SKM-1 (cell line): ENCODE measurements around the gene IFT25.

ENCODE experiments used
- DNase-seq: peaks from one replicate; lab custom pipeline; 2025; ENCODE audit not compliant: unreplicated experiment; lab: John Stamatoyannopoulos, UW

IFT25 gene

GRCh38 chr1:53957194-53957818 lies 11.8 kb upstream of the IFT25 start:
- no peak for DNase-seq

DNA sequence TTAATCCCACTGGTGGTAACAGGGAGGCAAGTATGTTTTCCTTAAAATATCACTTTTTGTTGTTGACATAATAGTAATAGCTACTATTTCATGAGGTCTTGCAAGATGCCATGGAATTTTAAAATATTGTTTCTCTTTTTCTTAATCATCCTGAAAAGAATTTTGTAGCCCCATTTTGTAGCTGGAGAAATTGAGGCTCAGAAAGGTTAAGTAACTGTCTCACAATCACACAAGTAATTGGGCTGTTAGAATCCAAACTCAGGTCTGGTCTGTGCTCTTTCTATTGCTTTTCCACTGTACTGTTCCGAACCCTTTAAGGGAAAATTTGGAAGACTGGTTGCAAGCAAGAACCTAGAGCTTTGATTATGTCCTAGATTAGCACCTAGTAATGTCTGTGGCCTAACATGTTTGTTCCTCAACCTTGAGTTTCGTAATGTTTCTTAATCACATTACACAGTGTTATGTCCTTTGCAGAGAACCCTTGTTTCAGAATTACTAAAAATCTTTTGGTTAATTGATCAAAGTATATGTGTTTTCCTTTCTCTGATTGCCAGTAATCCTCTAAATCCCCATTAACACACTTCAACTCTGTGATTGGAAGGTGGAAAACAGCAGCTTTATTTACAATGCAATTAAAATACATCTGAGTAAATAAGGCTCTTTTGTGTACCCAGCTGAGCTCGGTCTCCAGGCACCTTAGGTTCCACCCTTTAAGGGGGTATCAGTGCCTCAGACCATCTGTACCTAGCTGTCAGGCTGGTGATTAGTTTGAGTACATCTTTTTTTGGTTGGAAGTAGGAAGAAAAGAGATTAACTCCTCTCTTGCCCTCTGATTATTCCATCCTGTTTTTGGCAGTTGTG lies 11.0 kb upstream of the IFT25 start:
- peak; percentile 14 for DNase-seq

DNA sequence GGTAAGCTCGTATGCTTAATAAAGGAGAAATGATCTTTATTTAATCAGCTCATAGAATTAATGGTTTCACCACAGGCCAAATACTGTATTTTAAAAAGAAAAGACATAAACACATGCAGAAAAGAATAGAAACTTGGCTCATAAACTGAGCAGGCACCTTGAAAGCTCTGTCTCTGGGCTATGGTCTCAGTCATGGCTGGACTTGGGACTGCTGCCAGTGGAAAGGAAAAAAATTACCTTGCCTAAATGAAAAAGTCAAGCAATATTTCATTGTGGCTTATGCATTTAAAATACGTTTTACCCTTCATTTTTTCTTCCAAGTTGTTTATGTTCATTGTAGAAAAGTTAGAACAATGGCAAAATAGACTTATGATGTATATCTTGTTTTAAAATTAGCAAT lies 8.6 kb upstream of the IFT25 start:
- no peak for DNase-seq

GRCh38 chr1:53951697-53952096 lies 6.2 kb upstream of the IFT25 start:
- no peak for DNase-seq

DNA sequence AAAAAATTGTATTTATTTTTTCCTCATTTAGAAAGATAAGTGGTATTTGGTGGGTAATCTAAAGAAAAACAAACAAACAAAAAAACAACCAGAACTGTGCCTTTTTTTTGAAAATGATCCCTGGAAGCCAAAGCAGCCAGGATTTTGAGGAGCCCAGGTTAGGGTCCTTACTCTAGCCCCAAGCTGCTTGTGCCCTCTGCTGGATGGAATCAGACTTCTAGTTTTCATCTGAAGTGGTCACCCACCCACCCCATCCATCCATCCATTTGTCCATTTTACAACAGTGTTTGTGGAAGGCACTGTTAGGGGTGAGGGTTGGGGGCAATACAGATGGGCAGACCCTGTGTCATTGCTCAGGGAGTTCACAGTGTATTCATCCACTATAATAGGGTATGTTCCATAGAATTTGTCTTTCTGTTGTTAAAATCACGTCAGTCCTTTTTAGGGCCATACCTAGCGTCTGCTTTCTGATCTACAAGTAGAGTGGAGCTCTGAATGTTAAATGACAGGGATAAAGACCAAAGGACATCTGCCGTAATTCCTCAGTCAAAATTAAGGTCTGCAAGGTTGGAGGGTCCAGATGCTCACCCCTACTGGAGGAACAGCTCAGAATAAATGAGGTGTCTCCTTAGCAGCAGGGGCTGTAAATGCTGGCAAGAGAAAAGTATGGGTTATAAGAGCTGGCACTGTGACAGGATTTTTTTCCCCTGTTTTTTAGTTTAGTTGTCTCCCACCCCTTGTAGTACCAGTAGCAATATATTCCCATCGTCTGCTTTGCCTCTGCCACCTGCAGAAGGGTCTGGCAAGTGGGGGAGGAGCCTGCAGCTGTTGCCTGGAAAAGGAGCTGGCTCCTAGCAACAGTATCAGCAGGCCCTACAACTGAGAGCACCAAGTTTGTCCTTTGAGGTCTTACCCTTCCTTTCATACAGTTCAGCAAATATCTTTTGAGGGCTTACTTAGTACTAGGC lies 3.8 kb upstream of the IFT25 start:
- DNase-seq: peak; percentile 4

DNA sequence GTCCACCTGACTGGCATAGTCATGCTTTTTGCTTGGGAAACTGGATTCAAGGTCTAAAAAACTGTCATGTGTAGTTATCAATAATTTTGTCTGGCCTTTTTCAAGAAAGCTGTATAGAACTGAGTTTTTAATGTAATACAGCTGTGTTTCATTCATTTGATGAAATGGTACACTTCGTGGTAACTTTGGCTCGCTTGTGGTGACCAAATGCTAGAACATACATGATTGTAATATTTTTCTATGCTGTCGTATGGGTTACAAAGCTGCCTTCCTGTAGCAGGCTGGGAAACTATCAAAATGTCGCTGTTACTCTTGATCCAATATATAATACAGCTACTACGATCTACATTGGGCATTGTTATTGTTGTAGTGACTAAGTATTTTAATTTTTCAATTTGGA lies 2.8 kb upstream of the IFT25 start:
- DNase-seq: no peak

DNA sequence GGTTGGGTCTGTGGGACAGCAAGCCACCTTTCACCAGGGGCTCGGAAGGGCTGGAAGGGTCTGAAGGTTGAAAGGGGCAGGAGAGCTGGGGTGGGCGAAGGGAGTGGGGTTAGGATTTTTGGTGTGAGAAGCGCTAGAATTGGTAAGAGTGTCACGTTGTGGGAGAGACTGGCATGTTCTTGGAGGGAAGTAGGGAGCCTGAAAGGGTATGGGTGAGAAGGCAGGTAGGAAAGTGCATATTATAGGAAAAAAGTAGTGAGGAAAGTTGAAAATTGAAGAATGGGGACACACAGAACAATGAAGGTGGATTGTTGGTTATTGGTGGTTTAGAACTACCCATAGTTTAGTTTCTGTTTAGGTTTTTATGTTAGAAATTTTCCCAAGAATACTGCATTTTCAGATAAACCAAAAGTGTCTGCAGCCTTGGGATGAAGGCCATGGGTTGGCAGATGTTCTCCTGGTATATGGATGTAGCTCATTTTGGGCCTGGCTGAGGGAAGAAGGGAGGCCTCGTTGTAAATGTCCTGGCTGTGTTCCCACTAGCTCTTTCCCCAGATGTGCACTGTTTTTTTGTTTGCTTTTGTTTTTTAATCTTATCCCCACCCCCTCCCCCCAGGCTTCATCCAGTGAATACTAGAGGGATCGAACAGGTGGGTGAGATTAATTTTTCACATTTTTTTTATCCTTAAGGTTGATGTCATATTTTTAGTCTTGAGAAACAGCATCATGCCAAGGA lies 1.8 kb upstream of the IFT25 start:
- DNase-seq: no peak

- no peak for DNase-seq
Observed at GRCh38 chr1:53946252-53947171, 1.0 kb upstream of the IFT25 start, which contains the start of gene LRRC42. LRRC42 (plus strand) TSS chr1:53946350; CDS start chr1:53952000, 5,650 bp downstream.

GRCh38 chr1:53945183-53945432 lies 391 bp downstream of the IFT25 start:
- DNase-seq: no peak

GRCh38 chr1:53944469-53945182 lies 873 bp downstream of the IFT25 start:
- no peak for DNase-seq

DNA sequence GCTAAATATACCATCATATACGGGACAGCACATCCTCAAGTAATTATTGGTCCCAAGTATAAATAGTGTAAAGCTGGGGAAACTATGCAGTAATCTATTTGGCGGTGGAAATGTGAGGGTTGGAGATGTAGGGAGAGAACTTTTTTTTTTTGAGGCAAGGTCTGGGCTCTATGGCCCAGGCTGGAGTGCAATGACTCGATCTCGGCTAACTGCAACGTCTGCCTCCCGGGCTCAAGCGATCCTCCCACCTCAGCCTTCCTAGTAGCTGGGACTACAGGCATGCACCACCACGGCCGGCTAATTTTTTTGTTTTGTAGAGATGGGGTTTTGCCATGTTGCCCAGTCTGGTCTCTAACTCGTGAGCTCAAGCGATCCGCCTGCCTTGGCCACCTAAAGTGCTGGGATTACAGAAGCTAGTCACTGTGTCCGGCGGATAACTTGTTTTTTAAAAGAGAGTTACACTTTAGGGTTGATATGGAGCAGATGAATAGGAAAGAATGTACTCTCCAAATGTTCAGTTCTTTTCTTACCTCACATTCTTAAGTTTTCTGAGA lies 1.9 kb downstream of the IFT25 start:
- no peak for DNase-seq

- DNase-seq: no peak
Observed at GRCh38 chr1:53943090-53943489, 2.4 kb downstream of the IFT25 start.

DNA sequence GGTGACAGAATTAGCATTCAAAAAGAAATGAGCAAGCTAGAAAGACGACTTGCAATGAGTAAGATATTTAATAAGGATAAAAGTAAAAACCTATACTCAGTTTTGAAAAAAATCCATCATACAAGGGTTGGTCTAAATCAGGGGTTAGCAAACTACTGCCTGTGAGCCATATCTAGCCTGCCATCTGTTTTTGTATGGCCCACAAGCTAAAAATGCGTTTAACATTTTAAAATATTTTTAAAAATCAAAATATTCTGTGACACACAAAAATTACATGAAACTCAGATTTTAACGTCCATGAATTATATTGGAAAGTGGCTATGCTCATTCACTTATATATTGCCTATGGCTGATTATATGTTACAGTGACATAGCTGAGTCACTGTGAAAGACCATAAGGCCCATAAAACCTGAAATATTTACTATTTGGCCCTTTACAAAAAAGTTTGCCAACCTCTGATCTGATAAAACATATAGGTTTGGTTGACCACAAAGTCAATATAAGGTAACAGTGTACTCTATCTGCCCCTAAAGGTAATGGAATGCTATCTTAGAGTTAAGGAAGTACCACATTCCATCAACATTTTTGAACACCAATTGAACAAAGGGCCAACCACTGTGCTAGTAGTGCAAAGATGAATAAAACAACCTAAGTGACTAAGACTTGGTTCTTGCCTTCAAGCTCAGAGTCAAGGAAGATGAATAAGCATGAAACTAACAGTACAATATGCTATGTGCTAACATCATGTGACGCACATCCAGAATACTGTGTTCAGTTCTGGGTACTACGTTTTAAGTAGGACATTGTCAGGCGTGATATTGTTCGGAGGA lies 3.2 kb downstream of the IFT25 start:
- DNase-seq: no peak

- DNase-seq: no peak
Observed at GRCh38 chr1:53938136-53938830, 7.2 kb downstream of the IFT25 start.

DNA sequence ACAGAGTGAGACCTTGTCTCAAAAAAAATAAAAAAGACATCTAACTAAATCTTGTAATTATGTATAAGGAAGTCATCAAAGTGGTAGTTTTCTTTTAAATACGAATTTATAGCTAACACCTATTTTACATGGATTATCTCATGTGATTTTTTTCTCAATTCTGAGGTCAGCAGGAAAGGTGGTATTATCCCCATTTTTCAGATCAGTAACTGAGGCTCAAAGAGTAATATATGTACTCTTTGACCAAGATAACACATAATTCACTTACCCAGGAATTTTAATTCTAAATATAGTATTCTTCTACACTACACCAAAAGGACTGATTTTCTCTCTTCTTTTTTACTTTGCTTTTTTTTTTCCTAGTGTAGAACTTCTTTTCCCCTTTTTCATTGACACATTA lies 9.1 kb downstream of the IFT25 start:
- DNase-seq: no peak

- no peak for DNase-seq
Observed at GRCh38 chr1:53934170-53934765, 11.2 kb downstream of the IFT25 start.

- no peak for DNase-seq
Observed at GRCh38 chr1:53931523-53931922, 14.0 kb downstream of the IFT25 start.
